WTC11 (cell line): ENCODE results near the gene CSPG4. TPM values are rescaled to one million over a fixed set of nuclear protein-coding genes. Genes with fewer than 3 reads are reported as not detected.

ENCODE experiments used
- ATAC-seq: fragments of 200-7000 bp; cut with Tn5 transposase; 2 replicates; pipeline ENCODE4 v1.10.0; 2021; ENCODE audit warnings: mild to moderate bottlenecking, moderate library complexity
- CTCF ChIA-PET: fragments of 300-600 bp; sonication (Branson Sonifier 250); formaldehyde crosslinking; loops from one replicate; lab custom pipeline; 2021; ENCODE audit warnings: antibody characterized with exemption; lab: Charles Lee
- POLR2A ChIA-PET: fragments of 350-600 bp; sonication (Branson Sonifier 250); formaldehyde crosslinking; loops from one replicate; lab custom pipeline; 2021; ENCODE audit warnings: antibody characterized with exemption; lab: Charles Lee
- DNase-seq: peaks from one replicate; pipeline ENCODE4 v3.0.0; 2021; ENCODE audit warnings: low spot score
- H3K27ac Mint-ChIP-seq: 2 replicates; pipeline ENCODE4 v1.8.0; 2021; ENCODE audit warnings: mixed read lengths
- H3K27me3 Mint-ChIP-seq: 2 replicates; pipeline ENCODE4 v1.8.0; 2021; ENCODE audit warnings: low read depth, mild to moderate bottlenecking, moderate library complexity, mixed read lengths
- H3K36me3 Mint-ChIP-seq: 2 replicates; pipeline ENCODE4 v1.8.0; 2021; ENCODE audit warnings: mixed read lengths
- H3K4me1 Mint-ChIP-seq: 2 replicates; pipeline ENCODE4 v1.8.0; 2022; ENCODE audit warnings: mixed read lengths
- H3K4me3 Mint-ChIP-seq: 2 replicates; pipeline ENCODE4 v1.8.0; 2021; ENCODE audit warnings: mild to moderate bottlenecking, moderate library complexity, mixed read lengths
- H3K9me3 Mint-ChIP-seq: 2 replicates; pipeline ENCODE4 v1.8.0; 2021; ENCODE audit warnings: mixed read lengths
- ARID4B ChIP-seq: sonication (generic); formaldehyde crosslinking; IDR thresholded peaks from 2 replicates; pipeline ENCODE4 v1.8.0; 2023; ENCODE audit warnings: missing genetic modification reagents, mild to moderate bottlenecking, borderline replicate concordance
- ATF1 ChIP-seq: sonication (generic); formaldehyde crosslinking; IDR thresholded peaks from 2 replicates; pipeline ENCODE4 v1.8.1; 2023; ENCODE audit warnings: mild to moderate bottlenecking, moderate library complexity, missing genetic modification reagents
- ATF3 ChIP-seq: sonication (generic); formaldehyde crosslinking; conservative IDR thresholded peaks from 2 replicates; pipeline ENCODE4 v1.8.1; 2022; ENCODE audit warnings: mild to moderate bottlenecking, missing genetic modification reagents
- CREM ChIP-seq: sonication (generic); formaldehyde crosslinking; IDR thresholded peaks from 2 replicates; pipeline ENCODE4 v1.8.1; 2022; ENCODE audit warnings: mild to moderate bottlenecking, missing genetic modification reagents, moderate library complexity
- CTCF ChIP-seq: fragments of 200-600 bp; IDR thresholded peaks from 2 replicates; pipeline ENCODE4 v1.8.0; 2022; ENCODE audit warnings: antibody characterized with exemption
- E2F1 ChIP-seq: sonication (generic); formaldehyde crosslinking; IDR thresholded peaks from 2 replicates; pipeline ENCODE4 v1.8.0; 2022; ENCODE audit warnings: mild to moderate bottlenecking, missing genetic modification reagents
- ELF4 ChIP-seq: sonication (generic); formaldehyde crosslinking; IDR thresholded peaks from 2 replicates; pipeline ENCODE4 v1.8.1; 2022; ENCODE audit warnings: low read depth, mild to moderate bottlenecking, moderate library complexity, missing genetic modification reagents
- HMGXB4 ChIP-seq: sonication (generic); formaldehyde crosslinking; IDR thresholded peaks from 2 replicates; pipeline ENCODE4 v1.8.1; 2023; ENCODE audit warnings: mild to moderate bottlenecking, moderate library complexity, missing genetic modification reagents
- JUN ChIP-seq: sonication (generic); formaldehyde crosslinking; IDR thresholded peaks from 2 replicates; pipeline ENCODE4 v1.8.0; 2023; ENCODE audit warnings: mild to moderate bottlenecking, missing genetic modification reagents
- NFYB ChIP-seq: sonication (generic); formaldehyde crosslinking; conservative IDR thresholded peaks from 2 replicates; pipeline ENCODE4 v1.8.0; 2022; ENCODE audit warnings: low read depth, missing genetic modification reagents
- NR2C2 ChIP-seq: sonication (generic); formaldehyde crosslinking; IDR thresholded peaks from 2 replicates; pipeline ENCODE4 v1.8.0; 2022; ENCODE audit warnings: mild to moderate bottlenecking, missing genetic modification reagents
- OVOL2 ChIP-seq: fragments of 250-450 bp; sonication (Bioruptor Pico); IDR thresholded peaks from 2 replicates; pipeline ENCODE4 v1.9.0; 2021; ENCODE audit warnings: mild to moderate bottlenecking, borderline replicate concordance
- TCF7 ChIP-seq: sonication (generic); formaldehyde crosslinking; IDR thresholded peaks from 2 replicates; pipeline ENCODE4 v1.8.0; 2022; ENCODE audit warnings: mild to moderate bottlenecking, low read depth, missing genetic modification reagents, moderate library complexity
- TEAD1 ChIP-seq: sonication (generic); formaldehyde crosslinking; IDR thresholded peaks from 2 replicates; pipeline ENCODE4 v1.8.0; 2022; ENCODE audit warnings: mild to moderate bottlenecking, missing genetic modification reagents
- TP53 ChIP-seq: sonication (generic); formaldehyde crosslinking; IDR thresholded peaks from 2 replicates; pipeline ENCODE4 v1.8.1; 2023; ENCODE audit warnings: mild to moderate bottlenecking, missing genetic modification reagents
- USF1 ChIP-seq: sonication (generic); formaldehyde crosslinking; IDR thresholded peaks from 2 replicates; pipeline ENCODE4 v1.8.0; 2022; ENCODE audit warnings: mild to moderate bottlenecking, missing genetic modification reagents
- ZNF263 ChIP-seq: sonication (generic); formaldehyde crosslinking; IDR thresholded peaks from 2 replicates; pipeline ENCODE4 v1.8.1; 2022; ENCODE audit warnings: low read depth, mild to moderate bottlenecking, moderate library complexity, missing genetic modification reagents
- ZNF396 ChIP-seq: fragments of 250-450 bp; sonication (Bioruptor Pico); IDR thresholded peaks from 2 replicates; pipeline ENCODE4 v1.8.0; 2021; ENCODE audit warnings: mild to moderate bottlenecking, moderate library complexity, borderline replicate concordance
- ZNF423 ChIP-seq: fragments of 250-450 bp; sonication (Bioruptor Pico); IDR thresholded peaks from 2 replicates; pipeline ENCODE4 v2.1.2; 2022; ENCODE audit warnings: mild to moderate bottlenecking, moderate library complexity
- total RNA-seq: library from RNA; stranded (reverse); gene quantifications from 3 replicates; pipeline ENCODE4 v1.2.3, GENCODE V29; 2021

Gene CSPG4
- total RNA-seq, 1 experiment from 2014 or later: 2.9 TPM

- no peaks in the 10 kb centered on the region for H3K36me3 Mint-ChIP-seq
- no peak for TF ChIP-seq NFYB (CRISPR knock-in tag)
- no peak for TF ChIP-seq E2F1 (CRISPR knock-in tag)
- no peak for TF ChIP-seq ZNF423 (CRISPR knock-in tag)
- no peak for TF ChIP-seq ZNF396 (CRISPR knock-in tag)
- no peak for TF ChIP-seq TCF7 (CRISPR knock-in tag)
- TF ChIP-seq OVOL2 (CRISPR knock-in tag): no peak
- TF ChIP-seq TEAD1 (CRISPR knock-in tag): no peak
- TF ChIP-seq, all 79 proteins: peak for 0
- Mint-ChIP-seq H3K4me1 (no peaks in the 10 kb centered on the region), H3K4me3 (no peak overlapping the region), H3K27me3 (no peaks in the 10 kb centered on the region; the same call in 1 of the 2 replicates), H3K27ac (no peak overlapping the region), H3K9me3 (no peaks in the 10 kb centered on the region)
- ATAC-seq (no peak), DNase-seq (no peak)
- CTCF ChIA-PET: interaction anchor here (1.4 kb wide), 1 partner anchor 24 kb away, joined by 6 read pairs; no protein-coding TSS in a partner anchor
- POLR2A ChIA-PET: no interaction called here
Measured at GRCh38 chr15:75751891-75752290, 39.2 kb upstream of the CSPG4 start.

- H3K36me3 Mint-ChIP-seq: no peaks in the 10 kb centered on the region
- H3K9me3 Mint-ChIP-seq: no peaks in the 10 kb centered on the region
- no peak for TF ChIP-seq ZNF263 (CRISPR knock-in tag)
- TF ChIP-seq ZNF423 (CRISPR knock-in tag): no peak
- TF ChIP-seq CREM: no peak
- no peak for TF ChIP-seq ELF4 (CRISPR knock-in tag)
- TF ChIP-seq ATF3 (CRISPR knock-in tag): no peak
- TF ChIP-seq NR2C2 (CRISPR knock-in tag): no peak
- no peak for TF ChIP-seq CTCF
- no peak for TF ChIP-seq JUN (CRISPR knock-in tag)
- TF ChIP-seq, all 79 proteins: peak for 0
- Mint-ChIP-seq H3K4me1 (no peaks in the 10 kb centered on the region), H3K27ac (0 out of 2 replicates have a peak overlapping the region, but pooled peaks have one; percentile 22), H3K4me3 (no peak overlapping the region), H3K27me3 (no peaks in the 10 kb centered on the region; the same call in 1 of the 2 replicates)
- ChIA-PET CTCF (interaction anchor here (1.0 to 1.4 kb wide), 2 partner anchors 12 to 23 kb away, joined by 3 to 6 read pairs; no protein-coding TSS in a partner anchor), POLR2A (no interaction called here)
- ATAC-seq (no peak), DNase-seq (no peak)
Measured at GRCh38 chr15:75751116-75751875, 38.6 kb upstream of the CSPG4 start.

- ChIA-PET POLR2A (no interaction called here), CTCF (interaction anchor here (1.0 to 1.4 kb wide), 4 partner anchors 12 to 36 kb away, joined by 3 to 6 read pairs (median 4); no protein-coding TSS in a partner anchor)
- H3K27ac Mint-ChIP-seq: 0 out of 2 replicates have a peak overlapping the region, but pooled peaks have one; percentile 22
- TF ChIP-seq TP53 (CRISPR knock-in tag): no peak
- no peak for TF ChIP-seq ATF1
- no peak for TF ChIP-seq ARID4B (CRISPR knock-in tag)
- no peak for TF ChIP-seq USF1 (CRISPR knock-in tag)
- TF ChIP-seq CREM: no peak
- TF ChIP-seq ZNF396 (CRISPR knock-in tag): no peak
- no peak for TF ChIP-seq HMGXB4
Measured at GRCh38 chr15:75750261-75751050, 37.8 kb upstream of the CSPG4 start.

More at GRCh38 chr15:75750261-75751050, 37.8 kb upstream of the CSPG4 start:
- Mint-ChIP-seq H3K4me3 (no peak overlapping the region), H3K27me3 (no peaks in the 10 kb centered on the region; the same call in 1 of the 2 replicates), H3K9me3 (no peaks in the 10 kb centered on the region), H3K4me1 (no peaks in the 10 kb centered on the region), H3K36me3 (no peaks in the 10 kb centered on the region)
- no peak for ATAC-seq
- DNase-seq: no peak
